Trophoblast cell (in vitro differentiated cells and primary cell): ENCODE data around the gene GRB2.

Experiments used
- DNase-seq, 2 donors: peaks; one replicate each; pipeline ENCODE4 v3.0.0-alpha.2; 2016
- H2AFZ ChIP-seq: 2 replicates; pipeline ENCODE4 v1.6.1; 2013; ENCODE audit warnings: low read length, moderate library complexity, mild to moderate bottlenecking; ENCODE audit not compliant: insufficient read depth, poor library complexity
- H2AK5ac ChIP-seq: 2 replicates; pipeline ENCODE4 v1.6.1; 2013; ENCODE audit warnings: mild to moderate bottlenecking, low read length
- H2BK120ac ChIP-seq: 2 replicates; pipeline ENCODE4 v1.6.1; 2013; ENCODE audit warnings: low read length, mild to moderate bottlenecking, moderate library complexity; ENCODE audit not compliant: insufficient read depth, poor library complexity
- H2BK12ac ChIP-seq: 2 replicates; pipeline ENCODE4 v1.6.1; 2013; ENCODE audit warnings: mild to moderate bottlenecking, low read length, moderate library complexity
- H2BK5ac ChIP-seq: 2 replicates; pipeline ENCODE4 v1.6.1; 2013; ENCODE audit warnings: low read length, low read depth, moderate library complexity, mild to moderate bottlenecking; ENCODE audit not compliant: poor library complexity
- H3K14ac ChIP-seq: 2 replicates; pipeline ENCODE4 v1.6.1; 2013; ENCODE audit warnings: mild to moderate bottlenecking, low read length
- H3K18ac ChIP-seq: 2 replicates; pipeline ENCODE4 v1.6.1; 2013; ENCODE audit warnings: mild to moderate bottlenecking, low read length
- H3K23ac ChIP-seq: 2 replicates; pipeline ENCODE4 v1.6.1; 2013; ENCODE audit warnings: low read length
- H3K27ac ChIP-seq: 2 replicates; pipeline ENCODE4 v1.5.1; 2013; ENCODE audit warnings: low read depth, mild to moderate bottlenecking, inconsistent platforms, low read length, moderate library complexity
- H3K27me3 ChIP-seq: 2 replicates; pipeline ENCODE4 v1.6.1; 2013; ENCODE audit warnings: inconsistent platforms, mild to moderate bottlenecking, low read length, moderate library complexity; ENCODE audit not compliant: insufficient read depth
- H3K36me3 ChIP-seq, 2 experiments: 1 replicate in 1 of 2; 2 replicates in 1 of 2; pipeline ENCODE4 v1.6.1; 2013; ENCODE audit warnings: low read length in 2 of 2, mild to moderate bottlenecking in 2 of 2, moderate library complexity in 1 of 2; ENCODE audit not compliant: insufficient read depth in 2 of 2, control insufficient read depth in 1 of 2
- H3K4ac ChIP-seq: 2 replicates; pipeline ENCODE4 v1.6.1; 2013; ENCODE audit warnings: low read depth, mild to moderate bottlenecking, low read length, moderate library complexity
- H3K4me1 ChIP-seq, 2 experiments: 1 replicate in 1 of 2; 2 replicates in 1 of 2; pipeline ENCODE4 v1.6.1; 2013; ENCODE audit warnings: low read length in 2 of 2, mild to moderate bottlenecking in 2 of 2, moderate library complexity in 1 of 2; ENCODE audit not compliant: insufficient read depth in 2 of 2, control insufficient read depth in 1 of 2
- H3K4me2 ChIP-seq: 2 replicates; pipeline ENCODE4 v1.6.1; 2013; ENCODE audit warnings: inconsistent platforms, mild to moderate bottlenecking, low read length, moderate library complexity
- H3K4me3 ChIP-seq: 2 replicates; pipeline ENCODE4 v1.5.1; 2013; ENCODE audit warnings: mild to moderate bottlenecking, low read depth, low read length, inconsistent platforms
- H3K79me1 ChIP-seq: one replicate; pipeline ENCODE4 v1.6.1; 2013; ENCODE audit warnings: low read length
- H3K79me2 ChIP-seq: 2 replicates; pipeline ENCODE4 v1.6.1; 2013; ENCODE audit warnings: low read length, mild to moderate bottlenecking; ENCODE audit not compliant: control insufficient read depth, insufficient read depth, poor library complexity
- H3K9ac ChIP-seq: 2 replicates; pipeline ENCODE4 v1.6.1; 2013; ENCODE audit warnings: mild to moderate bottlenecking, low read length
- H3K9me3 ChIP-seq: 2 replicates; pipeline ENCODE4 v1.6.1; 2013; ENCODE audit warnings: low read depth, mild to moderate bottlenecking, control low read depth, inconsistent platforms, low read length; ENCODE audit not compliant: insufficient read depth
- H4K12ac ChIP-seq: 2 replicates; pipeline ENCODE4 v1.6.1; 2013; ENCODE audit warnings: low read depth, mild to moderate bottlenecking, low read length, moderate library complexity
- H4K8ac ChIP-seq: 2 replicates; pipeline ENCODE4 v1.6.1; 2013; ENCODE audit warnings: low read depth, mild to moderate bottlenecking, low read length, moderate library complexity
- H4K91ac ChIP-seq: one replicate; pipeline ENCODE4 v1.6.1; 2013; ENCODE audit warnings: low read depth, mild to moderate bottlenecking, low read length, moderate library complexity
- WGBS: extraction: QIAGEN DNeasy Blood & Tissue Kit; methylation state at CpG from one replicate; pipeline ENCODE4 v1.1.7; 2013; ENCODE audit warnings: missing lambda C conversion rate; ENCODE audit not compliant: insufficient read length, insufficient coverage; ENCODE audit errors: extremely low coverage; 5-methylcytosine and 5-hydroxymethylcytosine counted together

GRB2 gene

GRCh38 chr17:75433218-75433783 is 27.8 kb upstream of the GRB2 start:
- peaks cover 3% of the 10 kb centered on the region in 2 experiments for H3K4me1 ChIP-seq
- H3K14ac ChIP-seq, result no peak overlapping the region
- no CpG with 5 or more reads among the region's 6 CpGs for WGBS
- no peak overlapping the region for H4K91ac ChIP-seq
- no peak overlapping the region for H3K18ac ChIP-seq
- no peak overlapping the region for H2AK5ac ChIP-seq
- H3K79me1 ChIP-seq, result peaks cover 7% of the 10 kb centered on the region
- H3K4ac ChIP-seq, result no peak overlapping the region
- no peak overlapping the region for H2BK12ac ChIP-seq
- no peak overlapping the region for H3K4me2 ChIP-seq
- no peak for DNase-seq
- no peaks in the 10 kb centered on the region for H3K9me3 ChIP-seq
- H3K23ac ChIP-seq, result no peak overlapping the region
- no peaks in the 10 kb centered on the region for H3K79me2 ChIP-seq
- H2BK120ac ChIP-seq, result no peak overlapping the region
- no peak overlapping the region for H4K12ac ChIP-seq
- no peaks in the 10 kb centered on the region for H3K36me3 ChIP-seq
- no peak overlapping the region for H4K8ac ChIP-seq
- H3K9ac ChIP-seq, result no peak overlapping the region
- H3K4me3 ChIP-seq, result no peak overlapping the region
- no peak overlapping the region for H3K27ac ChIP-seq
- no peak overlapping the region for H2AFZ ChIP-seq
- no peaks in the 10 kb centered on the region for H3K27me3 ChIP-seq
- no peak overlapping the region for H2BK5ac ChIP-seq

GRCh38 chr17:75430159-75430974 is 24.9 kb upstream of the GRB2 start:
- no peaks in the 10 kb centered on the region for H3K79me2 ChIP-seq
- peak overlapping the region; percentile 43 for H4K91ac ChIP-seq
- peak; percentile 73 to 79 for DNase-seq
- H4K8ac ChIP-seq, result no peak overlapping the region
- no peak overlapping the region for H3K23ac ChIP-seq
- no peak overlapping the region for H4K12ac ChIP-seq
- peaks cover 7% of the 10 kb centered on the region for H3K79me1 ChIP-seq
- no peak overlapping the region for H3K9ac ChIP-seq
- H3K14ac ChIP-seq, result no peak overlapping the region
- WGBS, result no CpG with 5 or more reads among the region's 11 CpGs
- no peak overlapping the region for H2AK5ac ChIP-seq
- H2BK12ac ChIP-seq, result peak overlapping the region; percentile 71
- no peak overlapping the region for H3K4ac ChIP-seq
- H3K4me1 ChIP-seq, result peaks cover 3% of the 10 kb centered on the region in 2 experiments
- no peaks in the 10 kb centered on the region for H3K9me3 ChIP-seq
- H2BK120ac ChIP-seq, result peak overlapping the region; percentile 57
- H2AFZ ChIP-seq, result peak overlapping the region; percentile 30
- no peaks in the 10 kb centered on the region for H3K36me3 ChIP-seq
- no peak overlapping the region for H3K18ac ChIP-seq
- no peak overlapping the region for H3K4me3 ChIP-seq
- H3K27me3 ChIP-seq, result no peaks in the 10 kb centered on the region
- H2BK5ac ChIP-seq, result peak overlapping the region; percentile 25
- peak overlapping the region; percentile 44 for H3K4me2 ChIP-seq
- H3K27ac ChIP-seq, result peak overlapping the region; percentile 75

DNA sequence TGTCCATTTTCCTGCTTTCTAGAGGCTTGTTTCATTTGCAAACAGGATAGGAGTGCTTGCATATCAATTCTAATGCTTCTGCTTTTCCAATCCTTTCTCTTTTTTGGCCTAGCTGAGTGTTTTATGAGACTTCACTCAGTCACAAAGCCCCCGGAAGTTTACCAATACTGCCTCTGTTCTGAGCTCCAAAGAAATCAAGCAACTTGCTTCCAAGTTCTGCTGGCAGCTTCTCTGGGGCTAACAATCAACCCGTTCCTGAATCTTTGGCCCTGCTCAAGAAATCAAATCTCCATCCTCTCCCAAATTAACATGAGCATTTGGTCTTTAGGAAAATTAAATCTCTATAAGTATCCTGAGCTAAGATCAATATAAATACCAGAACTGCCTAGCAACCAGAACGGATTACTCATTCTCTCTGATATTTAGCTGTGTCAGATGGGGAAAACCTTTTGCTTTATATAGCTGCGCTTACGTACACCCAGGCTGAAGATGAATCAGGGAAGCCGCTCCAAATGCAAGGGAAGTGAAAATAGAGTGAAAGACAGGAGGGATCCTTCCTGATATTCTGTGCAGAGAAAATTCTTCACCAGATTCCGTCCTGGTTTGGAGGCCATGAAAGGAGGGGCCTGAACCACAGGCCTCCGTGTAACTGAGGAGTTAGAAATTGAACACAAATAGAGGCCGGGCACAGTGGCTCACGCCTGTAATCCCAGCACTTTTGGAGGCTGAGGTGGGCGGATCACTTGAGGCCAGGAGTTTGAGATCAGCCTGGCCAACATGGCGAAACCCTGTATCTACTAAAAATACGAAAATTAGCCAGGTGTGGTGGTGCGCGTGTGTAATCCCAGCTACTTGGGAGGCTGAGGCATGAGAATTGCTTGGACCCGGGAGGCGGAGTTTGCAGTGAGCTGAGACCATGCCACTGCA is 23.3 kb upstream of the GRB2 start:
- H3K4me1 ChIP-seq, result peaks cover 3% of the 10 kb centered on the region in 2 experiments
- no peak overlapping the region for H3K9ac ChIP-seq
- no peak overlapping the region for H3K23ac ChIP-seq
- H3K79me2 ChIP-seq, result no peaks in the 10 kb centered on the region
- H3K18ac ChIP-seq, result no peak overlapping the region
- no peak overlapping the region for H3K4ac ChIP-seq
- H4K91ac ChIP-seq, result peak overlapping the region; percentile 43
- WGBS, result no CpG with 5 or more reads among the region's 17 CpGs
- no peak overlapping the region for H2AK5ac ChIP-seq
- H2BK120ac ChIP-seq, result no peak overlapping the region
- no peak overlapping the region for H3K14ac ChIP-seq
- H3K79me1 ChIP-seq, result peaks cover 7% of the 10 kb centered on the region
- no peak overlapping the region for H2AFZ ChIP-seq
- no peaks in the 10 kb centered on the region for H3K27me3 ChIP-seq
- H4K12ac ChIP-seq, result no peak overlapping the region
- no peaks in the 10 kb centered on the region for H3K9me3 ChIP-seq
- no peak overlapping the region for H2BK12ac ChIP-seq
- H3K36me3 ChIP-seq, result no peaks in the 10 kb centered on the region
- no peak overlapping the region for H3K4me2 ChIP-seq
- no peak overlapping the region for H3K27ac ChIP-seq
- peak in 1 of 2 donors; percentile 57 for DNase-seq
- H4K8ac ChIP-seq, result no peak overlapping the region
- no peak overlapping the region for H2BK5ac ChIP-seq
- H3K4me3 ChIP-seq, result no peak overlapping the region

- Histone ChIP-seq H3K18ac (no peak overlapping the region), H4K91ac (no peak overlapping the region), H3K36me3 (no peaks in the 10 kb centered on the region), H2AFZ (no peak overlapping the region), H3K9me3 (no peaks in the 10 kb centered on the region), H3K4me2 (no peak overlapping the region), H3K4ac (no peak overlapping the region), H3K14ac (no peak overlapping the region), H3K79me1 (no peaks in the 10 kb centered on the region), H3K4me1 (no peaks in the 10 kb centered on the region), H3K9ac (no peak overlapping the region), H3K23ac (no peak overlapping the region), H2BK5ac (no peak overlapping the region), H2BK12ac (no peak overlapping the region), H3K27ac (no peak overlapping the region), H3K79me2 (no peaks in the 10 kb centered on the region), H3K27me3 (no peaks in the 10 kb centered on the region), H4K8ac (no peak overlapping the region), H2BK120ac (no peak overlapping the region), H4K12ac (no peak overlapping the region), H3K4me3 (no peak overlapping the region), H2AK5ac (no peak overlapping the region)
- WGBS, result no CpG with 5 or more reads among the region's 5 CpGs
- DNase-seq, result no peak
These were observed 13.1 kb upstream of the GRB2 start for GRCh38 chr17:75418531-75418930.
